ENCODE measurements around the gene AGBL2. TPM values are rescaled to one million over a fixed set of nuclear protein-coding genes. Genes with fewer than 3 reads are reported as not detected.

The AGBL2 gene
- total and polyA plus RNA-seq, 9 of the 15 experiments (the other 6 are each of a cell fraction or from before 2014, with no cell fraction given) = 0.57 to 6.5 (median 1.3) TPM

- TF ChIP-seq CREB3 (tag; conservative IDR thresholded peaks at IDR 0.05; ENCODE audit: low read depth) = no peak
- no peak for TF ChIP-seq PTBP1 (IDR thresholded peaks at IDR 0.05; ENCODE audit: low read depth, low read length)
- no peak for TF ChIP-seq ILK (tag; IDR thresholded peaks at IDR 0.05; ENCODE audit: borderline replicate concordance, low read depth)
- TF ChIP-seq DPF2 (IDR thresholded peaks at IDR 0.05) = no peak; the same call in 1 of the 2 replicates
- no peak for TF ChIP-seq CHAMP1 (IDR thresholded peaks at IDR 0.05)
- TF ChIP-seq SIN3B (IDR thresholded peaks at IDR 0.05; ENCODE audit: low read depth) = peak; percentile 63; the same call in 1 of the 2 replicates
- TF ChIP-seq ZBTB8A (IDR thresholded peaks at IDR 0.05; ENCODE audit: partially characterized antibody) = no peak
- 0 out of 2 replicates have a peak, but pooled peaks have one; percentile 10 for TF ChIP-seq ZNF24 (IDR thresholded peaks at IDR 0.05)
- TF ChIP-seq RBM17 (IDR thresholded peaks at IDR 0.05; ENCODE audit: borderline replicate concordance, low read depth, low read length) = no peak
- peak; percentile 89 for TF ChIP-seq NKRF (IDR thresholded peaks at IDR 0.05; ENCODE audit: borderline replicate concordance)
- no peak for TF ChIP-seq HNRNPUL1 (IDR thresholded peaks at IDR 0.05; ENCODE audit: low read length)
- peak; percentile 4 for TF ChIP-seq NR2C2 (CRISPR knock-in tag; IDR thresholded peaks at IDR 0.05)
- peak; percentile 86 for TF ChIP-seq NR2C2 (tag; IDR thresholded peaks at IDR 0.05)
- TF ChIP-seq HDGF (IDR thresholded peaks at IDR 0.05) = no peak
Observed at GRCh38 chr11:47642099-47642855, 72.9 kb downstream of the AGBL2 start, which contains the start of gene MTCH2 (continued).

Measured in K562 (cell line).